ENCODE results near the gene KCNA5.

Gene KCNA5

GRCh38 chr12:5068126-5068525 lies 24.4 kb downstream of the KCNA5 start:
- no peak for DNase-seq

- no peak for DNase-seq
Measured at GRCh38 chr12:5068619-5069018, 24.9 kb downstream of the KCNA5 start.

- DNase-seq = no peak
Measured at GRCh38 chr12:5070090-5070489, 26.4 kb downstream of the KCNA5 start.

- no peak for DNase-seq
Measured at GRCh38 chr12:5071496-5071895, 27.8 kb downstream of the KCNA5 start.

- DNase-seq = no peak
Measured at GRCh38 chr12:5072311-5072710, 28.6 kb downstream of the KCNA5 start.

GRCh38 chr12:5073054-5073453 lies 29.4 kb downstream of the KCNA5 start:
- DNase-seq = no peak

GRCh38 chr12:5073853-5074252 lies 30.2 kb downstream of the KCNA5 start:
- DNase-seq = peak; percentile 10

GRCh38 chr12:5076761-5077160 lies 33.1 kb downstream of the KCNA5 start:
- no peak for DNase-seq

GRCh38 chr12:5078423-5078822 lies 34.7 kb downstream of the KCNA5 start:
- DNase-seq = no peak

- DNase-seq = no peak
Measured at GRCh38 chr12:5081016-5081415, 37.3 kb downstream of the KCNA5 start.

- DNase-seq = peak; percentile 31
Measured at GRCh38 chr12:5083955-5084849, 40.5 kb downstream of the KCNA5 start.

GRCh38 chr12:5085896-5086295 lies 42.2 kb downstream of the KCNA5 start:
- DNase-seq = no peak

- DNase-seq = no peak
Measured at GRCh38 chr12:5087831-5088554, 44.3 kb downstream of the KCNA5 start.

GRCh38 chr12:5088586-5089264 lies 45.0 kb downstream of the KCNA5 start:
- no peak for DNase-seq

- no peak for DNase-seq
Measured at GRCh38 chr12:5094551-5094950, 50.9 kb downstream of the KCNA5 start.

GRCh38 chr12:5094986-5095385 lies 51.3 kb downstream of the KCNA5 start:
- DNase-seq = no peak

All from activated CD4-positive, alpha-beta T cell treated with anti-CD3 and anti-CD28 coated beads for 48 hours (primary cell).